NCI-H1436 (cell line): Measurements from ENCODE around the gene DNAJA1.
"Not testable (repeated sequence)": the region's sequence is repeated elsewhere in the genome, so short reads cannot be mapped to it uniquely, and the experiment has no call there.

Experiments used
- DNase-seq: peaks from one replicate; lab custom pipeline; 2025; lab: John Stamatoyannopoulos, UW

Gene DNAJA1

GRCh38 chr9:33082128-33082527, 57.1 kb downstream of the DNAJA1 start:
- no peak for DNase-seq

GRCh38 chr9:33082538-33083326, 57.7 kb downstream of the DNAJA1 start:
- no peak for DNase-seq

DNA sequence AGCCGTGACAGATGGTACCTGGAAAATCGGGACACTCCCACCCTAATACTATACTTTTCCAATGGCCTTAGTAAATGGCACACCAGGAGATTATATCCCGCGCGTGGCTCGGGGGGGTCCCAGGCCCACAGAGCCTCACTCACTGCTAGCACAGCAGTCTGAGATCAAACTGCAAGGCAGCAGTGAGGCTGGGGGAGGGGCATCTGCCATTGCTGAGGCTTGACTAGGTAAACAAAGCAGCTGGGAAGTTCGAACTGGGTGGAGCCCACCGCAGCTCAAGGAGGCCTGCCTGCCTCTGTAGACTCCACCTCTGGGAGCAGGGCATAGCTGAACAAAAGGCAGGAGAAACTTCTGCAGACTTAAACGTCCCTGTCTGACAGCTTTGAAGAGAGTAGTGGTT, 60.6 kb downstream of the DNAJA1 start:
- not testable (repeated sequence) for DNase-seq
